GM23338 (cell line): ENCODE results near the gene NQO1. TPM values are rescaled to one million over a fixed set of nuclear protein-coding genes. Genes with fewer than 3 reads are reported as not detected.

Source experiments
- ATAC-seq: fragments of 200-7000 bp; cut with Tn5 transposase; 3 replicates; pipeline ENCODE4 v1.9.1; 2020
- DNase-seq: peaks from one replicate; pipeline ENCODE4 v3.0.0-alpha.2; 2015; ENCODE audit warnings: low spot score
- H2AFZ ChIP-seq: fragments of 200-600 bp; sonication (generic); 2 replicates; pipeline ENCODE4 v1.8.0; 2016; ENCODE audit warnings: antibody characterized with exemption, mild to moderate bottlenecking, moderate library complexity
- H3F3A ChIP-seq: fragments of 200-600 bp; sonication (generic); replicated peaks from 2 replicates; pipeline ENCODE4 v1.8.0; 2017; ENCODE audit warnings: antibody characterized with exemption, mixed run types, low read depth
- H3K27ac ChIP-seq: fragments of 200-600 bp; sonication (generic); 2 replicates; pipeline ENCODE4 v1.6.1; 2016; ENCODE audit warnings: low read depth
- H3K27me3 ChIP-seq: fragments of 200-600 bp; sonication (generic); 2 replicates; pipeline ENCODE4 v1.8.0; 2016; ENCODE audit warnings: mild to moderate bottlenecking, mixed run types, moderate library complexity; ENCODE audit not compliant: insufficient read depth
- H3K36me3 ChIP-seq: fragments of 200-600 bp; sonication (generic); 2 replicates; pipeline ENCODE4 v1.8.0; 2016; ENCODE audit warnings: mild to moderate bottlenecking; ENCODE audit not compliant: insufficient read depth
- H3K4me1 ChIP-seq: fragments of 200-600 bp; sonication (generic); 2 replicates; pipeline ENCODE4 v1.8.0; 2016; ENCODE audit warnings: mild to moderate bottlenecking, moderate library complexity; ENCODE audit not compliant: insufficient read depth
- H3K4me2 ChIP-seq: fragments of 200-600 bp; sonication (generic); 2 replicates; pipeline ENCODE4 v1.7.1; 2017; ENCODE audit warnings: mixed run types
- H3K4me3 ChIP-seq: fragments of 200-600 bp; sonication (generic); 2 replicates; pipeline ENCODE4 v1.6.1; 2016; ENCODE audit warnings: mixed run types
- H3K79me2 ChIP-seq: fragments of 200-600 bp; sonication (generic); replicated peaks from 2 replicates; pipeline ENCODE4 v1.8.0; 2017; ENCODE audit warnings: mild to moderate bottlenecking; ENCODE audit not compliant: insufficient read depth
- H3K9me2 ChIP-seq: fragments of 200-600 bp; sonication (generic); 2 replicates; pipeline ENCODE4 v1.8.0; 2017; ENCODE audit not compliant: insufficient read depth
- H4K20me1 ChIP-seq: fragments of 200-600 bp; sonication (generic); replicated peaks from 2 replicates; pipeline ENCODE4 v1.8.0; 2017; ENCODE audit warnings: mild to moderate bottlenecking; ENCODE audit not compliant: insufficient read depth
- H3K27ac Mint-ChIP-seq: 2 replicates; pipeline ENCODE4 v1.8.0; 2020; ENCODE audit warnings: inconsistent platforms, mild to moderate bottlenecking, moderate library complexity, mixed read lengths
- H3K27me3 Mint-ChIP-seq: 3 replicates; pipeline ENCODE4 v1.8.0; 2022; ENCODE audit warnings: low read depth, mild to moderate bottlenecking, moderate library complexity, mixed read lengths, inconsistent platforms; ENCODE audit not compliant: insufficient read depth, poor library complexity
- H3K36me3 Mint-ChIP-seq: 3 replicates; pipeline ENCODE4 v1.8.0; 2021; ENCODE audit warnings: low read depth, mild to moderate bottlenecking, inconsistent platforms, moderate library complexity, mixed read lengths
- H3K4me1 Mint-ChIP-seq: 3 replicates; pipeline ENCODE4 v1.8.0; 2020; ENCODE audit warnings: mild to moderate bottlenecking, inconsistent platforms, mixed read lengths
- H3K4me3 Mint-ChIP-seq: 3 replicates; pipeline ENCODE4 v1.8.0; 2021; ENCODE audit warnings: moderate library complexity, mild to moderate bottlenecking, inconsistent platforms, mixed read lengths
- H3K9me3 Mint-ChIP-seq: 3 replicates; pipeline ENCODE4 v1.8.0; 2020; ENCODE audit warnings: moderate library complexity, mild to moderate bottlenecking, inconsistent platforms, mixed read lengths
- CTCF ChIP-seq, 2 experiments: fragments of 200-600 bp in 1 of 2; sonication (generic) in 1 of 2; conservative IDR thresholded peaks; 2 replicates each; pipeline versions ENCODE4 v1.5.1 to v1.6.1; 2016 to 2017; ENCODE audit warnings: antibody characterized with exemption in 2 of 2, low read depth in 2 of 2, mild to moderate bottlenecking in 2 of 2, moderate library complexity in 1 of 2
- ETS1 ChIP-seq: IDR thresholded peaks from 2 replicates; pipeline ENCODE4 v1.6.1; 2016; ENCODE audit warnings: antibody characterized with exemption
- EZH2 ChIP-seq: fragments of 200-600 bp; sonication (generic); IDR thresholded peaks from one replicate; pipeline ENCODE4 v1.8.0; 2017; ENCODE audit warnings: antibody characterized with exemption, mild to moderate bottlenecking, low read depth; ENCODE audit not compliant: unreplicated experiment
- EZH2phosphoT487 ChIP-seq: fragments of 200-600 bp; sonication (generic); IDR thresholded peaks from one replicate; pipeline ENCODE4 v1.8.1; 2018; ENCODE audit warnings: antibody characterized with exemption; ENCODE audit not compliant: unreplicated experiment
- JUNB ChIP-seq: IDR thresholded peaks from one replicate; pipeline ENCODE4 v1.6.1; 2016; ENCODE audit warnings: antibody characterized with exemption; ENCODE audit not compliant: unreplicated experiment
- POLR2AphosphoS5 ChIP-seq: IDR thresholded peaks from 2 replicates; pipeline ENCODE4 v1.6.1; 2016; ENCODE audit warnings: antibody characterized with exemption, low read depth
- STAT1 ChIP-seq: IDR thresholded peaks from one replicate; pipeline ENCODE4 v1.6.1; 2016; ENCODE audit warnings: antibody characterized with exemption; ENCODE audit not compliant: unreplicated experiment
- ZNF114 ChIP-seq: fragments of 250-450 bp; sonication (Bioruptor Pico); IDR thresholded peaks from 2 replicates; pipeline ENCODE4 v1.5.0; 2020; ENCODE audit warnings: mild to moderate bottlenecking, moderate library complexity
- ZNF331 ChIP-seq: fragments of 250-450 bp; sonication (Bioruptor Pico); IDR thresholded peaks from 2 replicates; pipeline ENCODE4 v1.5.0; 2020; ENCODE audit warnings: low read depth, mild to moderate bottlenecking, moderate library complexity
- ZNF462 ChIP-seq: fragments of 250-450 bp; sonication (Bioruptor Pico); IDR thresholded peaks from 2 replicates; pipeline ENCODE4 v1.5.0; 2020; ENCODE audit warnings: mild to moderate bottlenecking, moderate library complexity
- polyA plus RNA-seq: library from polyadenylated mRNA; unstranded; fragments of >200 nt; fragmentation: Nextera tagmentation; extraction: Ambion mirVana; gene quantifications from 2 replicates; pipeline ENCODE4 v1.2.1, GENCODE V29; 2016
- total RNA-seq: library from RNA; depleted of rRNA; stranded (reverse); fragments of >200 nt; shearing (Covaris generic); gene quantifications from 2 replicates; pipeline ENCODE4 v1.2.3, GENCODE V29; 2014

NQO1 gene
- total and polyA plus RNA-seq, 2 experiments from 2014 or later: 80.9 to 86.3 TPM

GRCh38 chr16:69706975-69707340 lies 19.4 kb downstream of the NQO1 start (continued):
- TF ChIP-seq ZNF462 (CRISPR knock-in tag) (no peak), JUNB (no peak), ZNF331 (CRISPR knock-in tag) (no peak), EZH2phosphoT487 (no peak), ZNF114 (no peak), ETS1 (no peak), POLR2AphosphoS5 (no peak), EZH2 (no peak)

GRCh38 chr16:69706256-69706974 lies 19.9 kb downstream of the NQO1 start:
- Mint-ChIP-seq H3K27ac (peak overlapping the region; percentile 38), H3K4me1 (peaks cover 5% of the 10 kb centered on the region; the same call in 2 of the 3 replicates), H3K9me3 (no peaks in the 10 kb centered on the region), H3K36me3 (no peaks in the 10 kb centered on the region), H3K4me3 (no peak overlapping the region), H3K27me3 (peaks cover 2% of the 10 kb centered on the region)
- no peaks in the 10 kb centered on the region for H4K20me1 ChIP-seq
- DNase-seq (no peak), ATAC-seq (no peak)
- H3K36me3 ChIP-seq: peaks cover 4% of the 10 kb centered on the region; the same call in 1 of the 2 replicates
- H3F3A ChIP-seq: no peaks in the 10 kb centered on the region
- H3K9me2 ChIP-seq: no peaks in the 10 kb centered on the region
- no peak overlapping the region for H2AFZ ChIP-seq
- peaks cover 8% of the 10 kb centered on the region; the same call in 1 of the 2 replicates for H3K4me1 ChIP-seq
- H3K27me3 ChIP-seq: no peaks in the 10 kb centered on the region
- H3K4me3 ChIP-seq: no peak overlapping the region
- no peak overlapping the region for H3K4me2 ChIP-seq
- no peaks in the 10 kb centered on the region for H3K79me2 ChIP-seq
- peak overlapping the region; percentile 70 for H3K27ac ChIP-seq
- TF ChIP-seq CTCF (conservative IDR thresholded peaks at IDR 0.05; ENCODE audit: low read depth in 2 of 2): no peak
- TF ChIP-seq STAT1: no peak
- no peak for TF ChIP-seq POLR2AphosphoS5
- TF ChIP-seq ETS1: no peak
- TF ChIP-seq JUNB: no peak
